K562 (cell line): Measurements from ENCODE around the gene ANKS1B. TPM values are rescaled to one million over a fixed set of nuclear protein-coding genes. Genes with fewer than 3 reads are reported as not detected.

Experiments used
- ATAC-seq: fragments of 200-7000 bp; cut with Tn5 transposase; 3 replicates; pipeline ENCODE4 v1.9.1; 2020; ENCODE audit warnings: moderate library complexity
- BruUV-seq: library from RNA; stranded (reverse); fragments of 400-500 nt; replicated peaks from 2 replicates; lab custom pipeline; 2021; lab: Mats Ljungman, UMichigan
- CTCF ChIA-PET: fragments of 300-600 bp; formaldehyde crosslinking; extraction: SDS; loops from one replicate; lab custom pipeline; 2021; ENCODE audit warnings: low intra/inter-chr PET ratio; lab: Yijun Ruan, JAX
- POLR2A ChIA-PET: fragments of 300-600, 350-650 bp; sonication (Branson Sonifier 250); formaldehyde crosslinking; extraction: SDS; loops from one replicate; lab custom pipeline; 2021; ENCODE audit warnings: antibody characterized with exemption, inconsistent platforms; lab: Yijun Ruan, JAX
- DNase-seq, 4 experiments: peaks; one replicate each; pipeline versions ENCODE4 v3.0.0 to v3.0.0-alpha.2; 2011 to 2018; ENCODE audit warnings: low spot score in 3 of 4, mixed read lengths in 3 of 4; ENCODE audit errors: extremely low read depth in 1 of 4
- FAIRE-seq: peaks from 2 replicates; lab custom pipeline; 2011; peaks lifted over from hg19 to GRCh38; lab: Jason Lieb, UNC
- H2AFZ ChIP-seq: 2 replicates; pipeline ENCODE4 v1.6.0; 2011; ENCODE audit warnings: low read depth, low read length, control low read depth, inconsistent platforms
- H3K27ac ChIP-seq: fragments of 200-600 bp; 3 replicates; pipeline ENCODE4 v1.8.0; 2011; ENCODE audit warnings: low read depth, mild to moderate bottlenecking, control low read depth, inconsistent platforms, low read length, moderate library complexity, mixed read lengths; ENCODE audit errors: extremely low read depth
- H3K27me3 ChIP-seq, 2 experiments: fragments of 300-600 bp in 1 of 2; 2 replicates in 1 of 2; 3 replicates in 1 of 2; pipeline versions ENCODE4 v1.6.0 to v1.8.0; 2011; ENCODE audit warnings: inconsistent platforms in 2 of 2, low read length in 2 of 2, mild to moderate bottlenecking in 1 of 2, mixed read lengths in 1 of 2, moderate library complexity in 1 of 2; ENCODE audit not compliant: control insufficient read depth in 2 of 2, insufficient read depth in 2 of 2
- H3K36me3 ChIP-seq: fragments of 300-600 bp; 3 replicates; pipeline ENCODE4 v1.8.0; 2011; ENCODE audit warnings: mild to moderate bottlenecking, low read length, inconsistent platforms; ENCODE audit not compliant: control insufficient read depth, insufficient read depth
- H3K4me1 ChIP-seq, 2 experiments: fragments of 200-600 bp in 1 of 2; replicated peaks in 1 of 2; 2 replicates in 1 of 2; 3 replicates in 1 of 2; pipeline versions ENCODE4 v1.5.1 to v1.8.0; 2011; ENCODE audit warnings: inconsistent platforms in 2 of 2, low read length in 2 of 2, mild to moderate bottlenecking in 1 of 2, mixed read lengths in 1 of 2, moderate library complexity in 1 of 2; ENCODE audit not compliant: control insufficient read depth in 2 of 2, insufficient read depth in 2 of 2
- H3K4me2 ChIP-seq: 2 replicates; pipeline ENCODE4 v1.6.1; 2011; ENCODE audit warnings: low read length, control low read depth, inconsistent platforms, mixed read lengths; ENCODE audit not compliant: insufficient read depth
- H3K4me3 ChIP-seq: fragments of 200-600 bp; sonication (generic), shearing (Covaris generic); 2 replicates; pipeline ENCODE4 v1.5.1; 2016; ENCODE audit warnings: control low read depth, inconsistent platforms
- H3K79me2 ChIP-seq: fragments of 200-600 bp; 3 replicates; pipeline ENCODE4 v1.8.0; 2011; ENCODE audit warnings: low read length, inconsistent platforms; ENCODE audit not compliant: control insufficient read depth, insufficient read depth
- H3K9ac ChIP-seq, 2 experiments: 2 replicates each; pipeline versions ENCODE4 v1.6.0 to v1.6.1; 2011; ENCODE audit warnings: low read depth in 2 of 2, low read length in 2 of 2, control low read depth in 1 of 2, inconsistent platforms in 1 of 2, mild to moderate bottlenecking in 1 of 2, mixed read lengths in 1 of 2; ENCODE audit not compliant: insufficient read depth in 1 of 2
- H3K9me1 ChIP-seq: one replicate; pipeline ENCODE4 v1.6.0; 2011; ENCODE audit warnings: inconsistent platforms, mild to moderate bottlenecking, low read length, moderate library complexity; ENCODE audit not compliant: control insufficient read depth, insufficient read depth
- H3K9me3 ChIP-seq: replicated peaks from 2 replicates; pipeline ENCODE4 v1.5.1; 2011; ENCODE audit warnings: low read depth, low read length, inconsistent platforms; ENCODE audit not compliant: control insufficient read depth, insufficient read depth
- H4K20me1 ChIP-seq: replicated peaks from 2 replicates; pipeline ENCODE4 v1.6.1; 2011; ENCODE audit warnings: low read length, inconsistent platforms, mixed read lengths; ENCODE audit not compliant: control insufficient read depth, insufficient read depth
- EWSR1 ChIP-seq: fragments of 450-650 bp; IDR thresholded peaks from 2 replicates; pipeline ENCODE4 v1.6.1; 2018; ENCODE audit warnings: borderline replicate concordance, mild to moderate bottlenecking, low read depth, moderate library complexity; ENCODE audit not compliant: partially characterized antibody
- FOXA1 ChIP-seq: fragments of 450-650 bp; IDR thresholded peaks from 2 replicates; pipeline ENCODE4 v1.6.1; 2016; ENCODE audit warnings: mild to moderate bottlenecking, borderline replicate concordance
- MAX ChIP-seq: sonication (generic); formaldehyde crosslinking; IDR thresholded peaks from 2 replicates; pipeline ENCODE4 v1.9.0; 2022; ENCODE audit warnings: mild to moderate bottlenecking, missing genetic modification reagents
- MTF1 ChIP-seq: fragments of 250-450 bp; sonication (Bioruptor Pico); IDR thresholded peaks from 2 replicates; pipeline ENCODE4 v1.9.0; 2021; ENCODE audit warnings: moderate library complexity, mild to moderate bottlenecking, inconsistent platforms, borderline replicate concordance
- NR4A1 ChIP-seq, 2 experiments: fragments of 250-450 bp in 1 of 2; fragments of 450-650 bp in 1 of 2; sonication (Bioruptor Pico) in 1 of 2; IDR thresholded peaks; 2 replicates each; pipeline versions ENCODE4 v1.4.0 to v1.6.1; 2016 to 2020; ENCODE audit warnings: mild to moderate bottlenecking in 2 of 2, missing compliant biosample characterization in 1 of 2, missing genetic modification characterization in 1 of 2, moderate library complexity in 1 of 2
- PKNOX1 ChIP-seq: fragments of 450-650 bp; IDR thresholded peaks from 2 replicates; pipeline ENCODE4 v1.6.1; 2016
- SIRT6 ChIP-seq: IDR thresholded peaks from one replicate; pipeline ENCODE4 v1.6.1; 2012; ENCODE audit warnings: low read depth, mild to moderate bottlenecking, control low read depth, inconsistent platforms, low read length, moderate library complexity
- SNAPC5 ChIP-seq: fragments of 250-450 bp; sonication (Bioruptor Pico); IDR thresholded peaks from 2 replicates; pipeline ENCODE4 v1.8.0; 2021; ENCODE audit warnings: moderate library complexity, mild to moderate bottlenecking, inconsistent platforms
- SNIP1 ChIP-seq: fragments of 450-650 bp; IDR thresholded peaks from 2 replicates; pipeline ENCODE4 v1.7.1; 2017; ENCODE audit warnings: low read depth, mild to moderate bottlenecking
- SNRNP70 ChIP-seq: fragments of 200-400 bp; formaldehyde crosslinking; optimal IDR thresholded peaks from 2 replicates; pipeline ENCODE3; 2017; ENCODE audit warnings: low read depth, low read length
- TEAD4 ChIP-seq, 2 experiments: sonication (generic) in 1 of 2; formaldehyde crosslinking in 1 of 2; IDR thresholded peaks; 2 replicates each; pipeline versions ENCODE4 v1.6.1 to v1.8.0; 2012 to 2022; ENCODE audit warnings: borderline replicate concordance in 1 of 2, inconsistent platforms in 1 of 2, low read length in 1 of 2, mild to moderate bottlenecking in 1 of 2, missing genetic modification reagents in 1 of 2
- U2AF1 ChIP-seq: fragments of 200-400 bp; formaldehyde crosslinking; optimal IDR thresholded peaks from 2 replicates; pipeline ENCODE3; 2017; ENCODE audit warnings: mild to moderate bottlenecking, low read depth, low read length, moderate library complexity
- VEZF1 ChIP-seq: fragments of 200-800 bp; sonication (Bioruptor generic); IDR thresholded peaks from 2 replicates; pipeline ENCODE4 v1.6.1; 2017; ENCODE audit warnings: missing genetic modification characterization, missing compliant biosample characterization
- ZNF79 ChIP-seq: fragments of 250-450 bp; sonication (Bioruptor Pico); IDR thresholded peaks from 2 replicates; pipeline ENCODE4 v1.4.0; 2020; ENCODE audit warnings: low read depth, mild to moderate bottlenecking, moderate library complexity
- WGBS: fragments of 100-300 bp; shearing (Covaris generic); methylation state at CpG from one replicate; pipeline ENCODE4 v1.1.6; 2016; ENCODE audit warnings: low coverage, mixed read lengths; ENCODE audit not compliant: insufficient coverage; ENCODE audit errors: missing lambda C conversion rate; 5-methylcytosine and 5-hydroxymethylcytosine counted together
- in situ Hi-C: fragments of 300-500 bp; cut with MboI; formaldehyde crosslinking; loops from 4 replicates; pipeline ENCODE4 v1.15.0; 2018; ENCODE audit warnings: inconsistent platforms, mixed read lengths
- intact Hi-C: fragments of 100-400 bp; cut with micrococcal nuclease; formaldehyde crosslinking; loops from 2 replicates; pipeline ENCODE4 v1.14.2; 2022
- polyA plus RNA-seq, 8 experiments: library from polyadenylated mRNA; depleted of rRNA in 4 of 8; stranded (reverse) in 5 of 8; unstranded in 3 of 8; fragments of >200 nt; fragmentation: Nextera tagmentation in 2 of 8; fragmentation: Illumina TruSeq in 1 of 8; extraction: Ambion mirVana in 2 of 8; extraction: Trizol in 1 of 8; gene quantifications; 2 replicates each; pipeline versions ENCODE4 v1.2.1 to v1.2.3, GENCODE V29; 2011 to 2014; ENCODE audit warnings: inconsistent platforms in 1 of 8, missing spikeins in 1 of 8
- total RNA-seq, 7 experiments: library from RNA; depleted of rRNA in 6 of 7; stranded (reverse); fragments of >200 nt in 6 of 7; fragmentation: Illumina TruSeq in 2 of 7; extraction: Trizol in 2 of 7; gene quantifications; 2 replicates each; pipeline versions ENCODE4 v1.2.1 to v1.2.3, GENCODE V29; 2011 to 2021; ENCODE audit warnings: low replicate concordance in 1 of 7

The ANKS1B gene
- total and polyA plus RNA-seq, 9 of the 15 experiments (the other 6 are each of a cell fraction or from before 2014, with no cell fraction given) = 0.04 to 0.47 (median 0.28) TPM; not detected in 4

GRCh38 chr12:99332936-99333591 is 651.7 kb downstream of the ANKS1B start (continued):
- TF ChIP-seq TEAD4 (IDR thresholded peaks at IDR 0.05; ENCODE audit: low read length) (no peak), TEAD4 (CRISPR knock-in tag; IDR thresholded peaks at IDR 0.05; ENCODE audit: borderline replicate concordance) (no peak)

GRCh38 chr12:99330216-99330615 is 654.5 kb downstream of the ANKS1B start:
- no peaks in the 10 kb centered on the region for H4K20me1 ChIP-seq
- CTCF ChIA-PET = no interaction called here
- FAIRE-seq (no peak), DNase-seq (no peak), ATAC-seq (no peak)
- no TSS peak for BruUV-seq
- no peak overlapping the region for H3K27ac ChIP-seq
- no peaks in the 10 kb centered on the region for H3K36me3 ChIP-seq
- no peaks in the 10 kb centered on the region for H3K9me3 ChIP-seq
- in situ Hi-C loops (no loop called here), intact Hi-C loops (no loop called here)
- no peaks in the 10 kb centered on the region for H3K9me1 ChIP-seq
- H3K9ac ChIP-seq = no peak overlapping the region
- no peaks in the 10 kb centered on the region for H3K4me1 ChIP-seq
- no peaks in the 10 kb centered on the region for H3K79me2 ChIP-seq
- POLR2A ChIA-PET = no interaction called here
- H3K4me2 ChIP-seq = no peak overlapping the region
- H3K27me3 ChIP-seq = no peaks in the 10 kb centered on the region
- H2AFZ ChIP-seq = no peak overlapping the region
- no peak overlapping the region for H3K4me3 ChIP-seq
- TF ChIP-seq SNRNP70 = no peak
- TF ChIP-seq PKNOX1 = no peak
- TF ChIP-seq U2AF1 = no peak
- no peak for TF ChIP-seq ZNF79 (CRISPR knock-in tag)
- no peak for TF ChIP-seq VEZF1 (CRISPR knock-in tag)
- no peak for TF ChIP-seq SNIP1
- TF ChIP-seq FOXA1 = no peak
- TF ChIP-seq EWSR1 = no peak
- TF ChIP-seq MTF1 (CRISPR knock-in tag) = no peak
- TF ChIP-seq SIRT6 = no peak
- TF ChIP-seq NR4A1 (CRISPR knock-in tag; IDR thresholded peaks at IDR 0.05) = no peak
- no peak for TF ChIP-seq NR4A1 (tag; IDR thresholded peaks at IDR 0.05)
- no peak for TF ChIP-seq SNAPC5 (CRISPR knock-in tag)
- no peak for TF ChIP-seq MAX (CRISPR knock-in tag)
- WGBS = 0% methylated on average over 1 of the region's 1 CpG
